K562 (cell line): ENCODE measurements around the gene TBATA. TPM values are rescaled to one million over a fixed set of nuclear protein-coding genes. Genes with fewer than 3 reads are reported as not detected.
A peak's percentile ranks its signal among the peaks of the same experiment; 100 is the strongest.

ENCODE experiments used
- CREBBP ChIP-seq: IDR thresholded peaks from one replicate; pipeline ENCODE4 v1.6.1; 2012; ENCODE audit warnings: low read depth, mild to moderate bottlenecking, control low read depth, inconsistent platforms, low read length
- CREM ChIP-seq: IDR thresholded peaks from 2 replicates; pipeline ENCODE4 v1.6.1; 2014; ENCODE audit warnings: antibody characterized with exemption, low read depth
- MAX ChIP-seq: sonication (generic); formaldehyde crosslinking; IDR thresholded peaks from 2 replicates; pipeline ENCODE4 v1.9.0; 2022; ENCODE audit warnings: mild to moderate bottlenecking, missing genetic modification reagents
- PHTF2 ChIP-seq: fragments of 250-450 bp; sonication (Bioruptor Pico); IDR thresholded peaks from 2 replicates; pipeline ENCODE4 v1.5.0; 2021; ENCODE audit warnings: mild to moderate bottlenecking
- POLR2AphosphoS2 ChIP-seq: IDR thresholded peaks from 2 replicates; pipeline ENCODE4 v1.6.1; 2012; ENCODE audit warnings: low read length, improper control_type of control experiment
- POLR2H ChIP-seq: IDR thresholded peaks from 2 replicates; pipeline ENCODE4 v1.6.1; 2016; ENCODE audit warnings: missing genetic modification characterization, low read depth, mild to moderate bottlenecking, control low read depth, missing compliant biosample characterization, moderate library complexity
- SFPQ ChIP-seq: fragments of 200-400 bp; formaldehyde crosslinking; IDR thresholded peaks from 2 replicates; pipeline ENCODE4 v1.6.1; 2017; ENCODE audit warnings: mild to moderate bottlenecking, low read depth, low read length, moderate library complexity
- TAF1 ChIP-seq: IDR thresholded peaks from 2 replicates; pipeline ENCODE4 v1.6.1; 2011; ENCODE audit warnings: mild to moderate bottlenecking, low read length, moderate library complexity; ENCODE audit not compliant: insufficient read depth, control insufficient read depth, severe bottlenecking; ENCODE audit errors: extremely low read depth
- TBL1XR1 ChIP-seq, 2 experiments: IDR thresholded peaks; 2 replicates each; pipeline ENCODE4 v1.6.1; 2012; ENCODE audit warnings: improper control_type of control experiment in 2 of 2, low read length in 2 of 2, mild to moderate bottlenecking in 1 of 2
- ZNF224 ChIP-seq: sonication (generic); formaldehyde crosslinking; IDR thresholded peaks from 2 replicates; pipeline ENCODE4 v1.8.0; 2022; ENCODE audit warnings: mild to moderate bottlenecking, missing genetic modification reagents
- ZNF280B ChIP-seq: fragments of 250-450 bp; sonication (Bioruptor Pico); IDR thresholded peaks from 2 replicates; pipeline ENCODE4 v1.5.1; 2021; ENCODE audit warnings: mild to moderate bottlenecking
- ZNF589 ChIP-seq: fragments of 200-800 bp; sonication (Bioruptor generic); IDR thresholded peaks from 2 replicates; pipeline ENCODE4 v1.6.1; 2016; ENCODE audit warnings: low read depth, missing genetic modification characterization, missing compliant biosample characterization
- ZNF696 ChIP-seq: fragments of 250-450 bp; sonication (Bioruptor Pico); conservative IDR thresholded peaks from 2 replicates; pipeline ENCODE4 v1.4.0; 2020; ENCODE audit warnings: mild to moderate bottlenecking, moderate library complexity
- ZNF785 ChIP-seq: fragments of 250-450 bp; sonication (Bioruptor Pico); IDR thresholded peaks from 2 replicates; pipeline ENCODE4 v1.4.0; 2020; ENCODE audit warnings: mild to moderate bottlenecking
- polyA plus RNA-seq, 8 experiments: library from polyadenylated mRNA; depleted of rRNA in 4 of 8; stranded (reverse) in 5 of 8; unstranded in 3 of 8; fragments of >200 nt; fragmentation: Nextera tagmentation in 2 of 8; fragmentation: Illumina TruSeq in 1 of 8; extraction: Ambion mirVana in 2 of 8; extraction: Trizol in 1 of 8; gene quantifications; 2 replicates each; pipeline versions ENCODE4 v1.2.1 to v1.2.3, GENCODE V29; 2011 to 2014; ENCODE audit warnings: inconsistent platforms in 1 of 8, missing spikeins in 1 of 8
- total RNA-seq, 7 experiments: library from RNA; depleted of rRNA in 6 of 7; stranded (reverse); fragments of >200 nt in 6 of 7; fragmentation: Illumina TruSeq in 2 of 7; extraction: Trizol in 2 of 7; gene quantifications; 2 replicates each; pipeline versions ENCODE4 v1.2.1 to v1.2.3, GENCODE V29; 2011 to 2021; ENCODE audit warnings: low replicate concordance in 1 of 7
- TF ChIP-seq, protein P1 (sequence below): fragments of 450-650 bp; conservative IDR thresholded peaks from 2 replicates; pipeline ENCODE4 v1.6.1; 2016; ENCODE audit warnings: missing genetic modification characterization, low read depth, mild to moderate bottlenecking, missing compliant biosample characterization, moderate library complexity
- TF ChIP-seq, protein P2 (sequence below): sonication (generic); formaldehyde crosslinking; IDR thresholded peaks from 2 replicates; pipeline ENCODE4 v1.8.0; 2022; ENCODE audit warnings: missing genetic modification reagents, mild to moderate bottlenecking, borderline replicate concordance
- TF ChIP-seq, protein P3 (sequence below): fragments of 250-450 bp; sonication (Bioruptor Pico); IDR thresholded peaks from 2 replicates; pipeline ENCODE4 v1.8.0; 2021; ENCODE audit warnings: mild to moderate bottlenecking, moderate library complexity

The TBATA gene
- total and polyA plus RNA-seq, 9 of the 15 experiments (the other 6 are each of a cell fraction or from before 2014, with no cell fraction given) = not detected

- TF ChIP-seq, protein P1, sequence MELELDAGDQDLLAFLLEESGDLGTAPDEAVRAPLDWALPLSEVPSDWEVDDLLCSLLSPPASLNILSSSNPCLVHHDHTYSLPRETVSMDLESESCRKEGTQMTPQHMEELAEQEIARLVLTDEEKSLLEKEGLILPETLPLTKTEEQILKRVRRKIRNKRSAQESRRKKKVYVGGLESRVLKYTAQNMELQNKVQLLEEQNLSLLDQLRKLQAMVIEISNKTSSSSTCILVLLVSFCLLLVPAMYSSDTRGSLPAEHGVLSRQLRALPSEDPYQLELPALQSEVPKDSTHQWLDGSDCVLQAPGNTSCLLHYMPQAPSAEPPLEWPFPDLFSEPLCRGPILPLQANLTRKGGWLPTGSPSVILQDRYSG (tag) = no peak
- peak; percentile 12; the same call in 1 of the 2 replicates for TF ChIP-seq ZNF280B (CRISPR knock-in tag)
- TF ChIP-seq, protein P2, sequence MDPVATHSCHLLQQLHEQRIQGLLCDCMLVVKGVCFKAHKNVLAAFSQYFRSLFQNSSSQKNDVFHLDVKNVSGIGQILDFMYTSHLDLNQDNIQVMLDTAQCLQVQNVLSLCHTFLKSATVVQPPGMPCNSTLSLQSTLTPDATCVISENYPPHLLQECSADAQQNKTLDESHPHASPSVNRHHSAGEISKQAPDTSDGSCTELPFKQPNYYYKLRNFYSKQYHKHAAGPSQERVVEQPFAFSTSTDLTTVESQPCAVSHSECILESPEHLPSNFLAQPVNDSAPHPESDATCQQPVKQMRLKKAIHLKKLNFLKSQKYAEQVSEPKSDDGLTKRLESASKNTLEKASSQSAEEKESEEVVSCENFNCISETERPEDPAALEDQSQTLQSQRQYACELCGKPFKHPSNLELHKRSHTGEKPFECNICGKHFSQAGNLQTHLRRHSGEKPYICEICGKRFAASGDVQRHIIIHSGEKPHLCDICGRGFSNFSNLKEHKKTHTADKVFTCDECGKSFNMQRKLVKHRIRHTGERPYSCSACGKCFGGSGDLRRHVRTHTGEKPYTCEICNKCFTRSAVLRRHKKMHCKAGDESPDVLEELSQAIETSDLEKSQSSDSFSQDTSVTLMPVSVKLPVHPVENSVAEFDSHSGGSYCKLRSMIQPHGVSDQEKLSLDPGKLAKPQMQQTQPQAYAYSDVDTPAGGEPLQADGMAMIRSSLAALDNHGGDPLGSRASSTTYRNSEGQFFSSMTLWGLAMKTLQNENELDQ = no peak
- no peak for TF ChIP-seq ZNF696 (CRISPR knock-in tag)
- TF ChIP-seq SFPQ = no peak
- TF ChIP-seq CREM = no peak
- TF ChIP-seq TAF1 = no peak
- TF ChIP-seq ZNF224 = no peak
- peak; percentile 73 for TF ChIP-seq POLR2H (tag)
- TF ChIP-seq ZNF785 (CRISPR knock-in tag) = no peak
- TF ChIP-seq CREBBP = no peak
- TF ChIP-seq, protein P3, sequence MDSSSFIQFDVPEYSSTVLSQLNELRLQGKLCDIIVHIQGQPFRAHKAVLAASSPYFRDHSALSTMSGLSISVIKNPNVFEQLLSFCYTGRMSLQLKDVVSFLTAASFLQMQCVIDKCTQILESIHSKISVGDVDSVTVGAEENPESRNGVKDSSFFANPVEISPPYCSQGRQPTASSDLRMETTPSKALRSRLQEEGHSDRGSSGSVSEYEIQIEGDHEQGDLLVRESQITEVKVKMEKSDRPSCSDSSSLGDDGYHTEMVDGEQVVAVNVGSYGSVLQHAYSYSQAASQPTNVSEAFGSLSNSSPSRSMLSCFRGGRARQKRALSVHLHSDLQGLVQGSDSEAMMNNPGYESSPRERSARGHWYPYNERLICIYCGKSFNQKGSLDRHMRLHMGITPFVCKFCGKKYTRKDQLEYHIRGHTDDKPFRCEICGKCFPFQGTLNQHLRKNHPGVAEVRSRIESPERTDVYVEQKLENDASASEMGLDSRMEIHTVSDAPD (CRISPR knock-in tag) = no peak
- no peak; the same call in 1 of the 2 replicates for TF ChIP-seq PHTF2
- TF ChIP-seq POLR2AphosphoS2 = no peak
- TF ChIP-seq MAX (CRISPR knock-in tag) = peak; percentile 31; the same call in 1 of the 2 replicates
- peak in 1 of 2 experiments; percentile 82; a peak in 2 of 4 replicates for TF ChIP-seq TBL1XR1 (IDR thresholded peaks at IDR 0.05; ENCODE audit: low read length in 2 of 2)
- TF ChIP-seq ZNF589 (CRISPR knock-in tag) = peak; percentile 89
Measured at GRCh38 chr10:70742537-70743429, 42.4 kb downstream of the TBATA start (continued).
